HT1080 (cell line): Measurements from ENCODE around the gene BTBD9. TPM values are rescaled to one million over a fixed set of nuclear protein-coding genes. Genes with fewer than 3 reads are reported as not detected.

Experiments used
- DNase-seq: peaks from one replicate; pipeline ENCODE4 v3.0.0-alpha.2; 2015; ENCODE audit warnings: low read depth
- total RNA-seq: library from RNA; depleted of rRNA; stranded (reverse); fragments of >200 nt; shearing (Covaris generic); gene quantifications from 2 replicates; pipeline ENCODE4 v1.2.3, GENCODE V29; 2014

Gene BTBD9
- total RNA-seq, 1 experiment from 2014 or later, result 5.5 TPM

GRCh38 chr6:38168126-38168525 lies 471.6 kb downstream of the BTBD9 start:
- no peak for DNase-seq

- no peak for DNase-seq
Measured at GRCh38 chr6:38167598-38167997, 472.1 kb downstream of the BTBD9 start.

- DNase-seq, result no peak
Measured at GRCh38 chr6:38166411-38167240, 473.1 kb downstream of the BTBD9 start.

- DNase-seq, result no peak
Measured at GRCh38 chr6:38164671-38165108, 475.0 kb downstream of the BTBD9 start.

GRCh38 chr6:38164131-38164481 lies 475.6 kb downstream of the BTBD9 start:
- no peak for DNase-seq

- DNase-seq, result no peak
Measured at GRCh38 chr6:38163186-38164130, 476.3 kb downstream of the BTBD9 start.

- no peak for DNase-seq
Measured at GRCh38 chr6:38162493-38163185, 477.1 kb downstream of the BTBD9 start.

GRCh38 chr6:38161754-38162492 lies 477.8 kb downstream of the BTBD9 start:
- no peak for DNase-seq

GRCh38 chr6:38161331-38161730 lies 478.4 kb downstream of the BTBD9 start:
- no peak for DNase-seq

- no peak for DNase-seq
Measured at GRCh38 chr6:38160831-38161230, 478.9 kb downstream of the BTBD9 start.

GRCh38 chr6:38159596-38159995 lies 480.1 kb downstream of the BTBD9 start:
- no peak for DNase-seq

GRCh38 chr6:38158762-38159350 lies 480.9 kb downstream of the BTBD9 start:
- no peak for DNase-seq

GRCh38 chr6:38157905-38158304 lies 481.8 kb downstream of the BTBD9 start:
- no peak for DNase-seq

GRCh38 chr6:38156818-38157565 lies 482.7 kb downstream of the BTBD9 start:
- no peak for DNase-seq

GRCh38 chr6:38155621-38156204 lies 484.0 kb downstream of the BTBD9 start:
- no peak for DNase-seq

- DNase-seq, result no peak
Measured at GRCh38 chr6:38155144-38155543, 484.6 kb downstream of the BTBD9 start.

GRCh38 chr6:38154731-38155130 lies 485.0 kb downstream of the BTBD9 start:
- no peak for DNase-seq

GRCh38 chr6:38153798-38154345 lies 485.9 kb downstream of the BTBD9 start:
- DNase-seq, result no peak
